ENCODE data around the gene COMMD3. TPM values are rescaled to one million over a fixed set of nuclear protein-coding genes. Genes with fewer than 3 reads are reported as not detected.

Gene COMMD3
- total RNA-seq, 6 experiments from 2014 or later, result 23.2 to 39.0 (median 32.0) TPM

- no peaks in the 10 kb centered on the region for H3K9me3 ChIP-seq
- peak in 2 of 4 donors; percentile 6 to 8 for ATAC-seq
- no peaks in the 10 kb centered on the region for H3K36me3 ChIP-seq
- peak overlapping the region; percentile 75 to 85 (median 75) for H3K4me3 ChIP-seq
- peak overlapping the region; percentile 89 to 98 (median 95) for H3K27ac ChIP-seq
- TF ChIP-seq POLR2A (IDR thresholded peaks at IDR 0.05) (no peak), CTCF (IDR thresholded peaks at IDR 0.05) (no peak)
- intact Hi-C loops (cut with DNase I), result no loop called here
- no peak for DNase-seq
- WGBS (ENCODE audit: insufficient coverage, low coverage, low lambda C conversion rate, missing lambda C conversion rate), result 2% methylated on average over 13 of the region's 13 CpGs
- peaks cover 0 to 20% (median 3%) of the 10 kb centered on the region in 4 donors for H3K4me1 ChIP-seq
- peaks cover 21 to 74% of the 10 kb centered on the region in 2 donors for H3K27me3 ChIP-seq
These were observed 23.7 kb downstream of the COMMD3 start for GRCh38 chr10:22339761-22340328.

GRCh38 chr10:22340329-22341189 lies 24.4 kb downstream of the COMMD3 start:
- peak; percentile 64 for TF ChIP-seq POLR2A (IDR thresholded peaks at IDR 0.05)
- TF ChIP-seq CTCF (IDR thresholded peaks at IDR 0.05), result no peak
- peaks cover 28 to 74% of the 10 kb centered on the region in 2 donors for H3K27me3 ChIP-seq
- 1% methylated on average over 11 of the region's 98 CpGs for WGBS (ENCODE audit: insufficient coverage, low coverage, low lambda C conversion rate, missing lambda C conversion rate)
- peaks cover 0 to 13% (median 3%) of the 10 kb centered on the region in 4 donors for H3K4me1 ChIP-seq
- H3K4me3 ChIP-seq, result peak overlapping the region; percentile 75 to 85 (median 75)
- no peaks in the 10 kb centered on the region for H3K36me3 ChIP-seq
- H3K27ac ChIP-seq, result peak overlapping the region; percentile 89 to 98 (median 95)
- intact Hi-C loops (cut with DNase I), result no loop called here
- no peaks in the 10 kb centered on the region for H3K9me3 ChIP-seq
- ATAC-seq, result peak; percentile 78 to 86 (median 82)
- peak; percentile 75 to 82 (median 79) for DNase-seq

- H3K27me3 ChIP-seq, result peaks cover 28 to 66% of the 10 kb centered on the region in 2 donors
These were observed 25.2 kb downstream of the COMMD3 start for GRCh38 chr10:22341190-22341925.

More at GRCh38 chr10:22341190-22341925, 25.2 kb downstream of the COMMD3 start:
- H3K4me3 ChIP-seq, result peak overlapping the region; percentile 75 to 85 (median 75)
- DNase-seq (no peak), ATAC-seq (peak; percentile 47 to 58 (median 52))
- WGBS (ENCODE audit: insufficient coverage, low coverage, low lambda C conversion rate, missing lambda C conversion rate), result 2% methylated on average over 24 of the region's 40 CpGs
- peaks cover 0 to 7% (median 3%) of the 10 kb centered on the region in 4 donors for H3K4me1 ChIP-seq
- H3K36me3 ChIP-seq, result no peaks in the 10 kb centered on the region
- no peaks in the 10 kb centered on the region for H3K9me3 ChIP-seq
- intact Hi-C loops (cut with DNase I), result no loop called here
- H3K27ac ChIP-seq, result peak overlapping the region; percentile 89 to 98 (median 95)
- TF ChIP-seq POLR2A (IDR thresholded peaks at IDR 0.05) (no peak), CTCF (IDR thresholded peaks at IDR 0.05) (no peak)

Measured in right lobe of liver (tissue), 6 donors.